ENCODE data around the gene INVS. TPM values are rescaled to one million over a fixed set of nuclear protein-coding genes. Genes with fewer than 3 reads are reported as not detected.

The INVS gene
- total and polyA plus RNA-seq, 2 of the 13 experiments (the other 11 are each of a cell fraction or from before 2014, with no cell fraction given): 11.3 to 16.3 TPM

DNA sequence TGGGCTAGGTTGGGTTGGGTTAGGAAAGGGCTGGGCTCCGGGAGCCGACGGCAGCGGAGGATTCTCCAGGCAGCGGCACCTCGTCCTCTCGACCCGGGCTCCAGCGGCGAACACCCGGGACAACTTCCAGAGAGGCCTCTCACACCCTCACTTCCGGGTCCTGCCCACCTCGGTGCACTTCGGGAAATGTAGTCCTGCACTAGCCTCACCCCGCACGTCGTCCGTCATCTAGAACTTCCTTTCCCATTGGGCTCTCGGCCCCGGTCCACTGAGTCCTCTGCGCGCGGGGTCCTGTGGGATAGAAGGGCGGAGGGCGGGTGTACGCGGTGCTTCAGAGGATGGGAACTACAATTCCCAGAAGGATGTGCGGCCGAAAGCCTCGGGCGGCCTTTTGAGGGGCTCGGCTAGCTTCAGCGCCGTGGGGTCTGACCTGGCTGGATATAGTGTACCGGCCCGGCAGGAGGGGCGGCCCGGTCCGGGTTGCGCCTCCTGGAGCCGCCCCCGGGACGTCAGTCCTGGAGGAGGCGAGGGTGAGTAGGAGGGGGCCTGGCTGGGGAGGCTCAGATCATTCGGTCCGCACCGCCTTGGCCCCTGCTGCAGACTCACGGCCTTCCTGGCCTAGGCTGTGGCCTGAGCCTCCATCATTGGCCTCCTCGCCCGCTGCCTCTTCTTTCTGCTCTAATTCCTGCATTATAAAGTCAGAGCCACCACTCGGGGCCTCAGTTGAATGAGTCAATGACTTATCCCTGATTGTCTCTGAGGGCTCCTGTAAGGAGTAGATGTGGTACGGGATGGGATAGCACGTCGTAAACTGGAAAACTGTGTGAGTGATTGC is at the start of gene INVS, which contains the start of gene ERP44 (continued):
- TF ChIP-seq, protein P1, sequence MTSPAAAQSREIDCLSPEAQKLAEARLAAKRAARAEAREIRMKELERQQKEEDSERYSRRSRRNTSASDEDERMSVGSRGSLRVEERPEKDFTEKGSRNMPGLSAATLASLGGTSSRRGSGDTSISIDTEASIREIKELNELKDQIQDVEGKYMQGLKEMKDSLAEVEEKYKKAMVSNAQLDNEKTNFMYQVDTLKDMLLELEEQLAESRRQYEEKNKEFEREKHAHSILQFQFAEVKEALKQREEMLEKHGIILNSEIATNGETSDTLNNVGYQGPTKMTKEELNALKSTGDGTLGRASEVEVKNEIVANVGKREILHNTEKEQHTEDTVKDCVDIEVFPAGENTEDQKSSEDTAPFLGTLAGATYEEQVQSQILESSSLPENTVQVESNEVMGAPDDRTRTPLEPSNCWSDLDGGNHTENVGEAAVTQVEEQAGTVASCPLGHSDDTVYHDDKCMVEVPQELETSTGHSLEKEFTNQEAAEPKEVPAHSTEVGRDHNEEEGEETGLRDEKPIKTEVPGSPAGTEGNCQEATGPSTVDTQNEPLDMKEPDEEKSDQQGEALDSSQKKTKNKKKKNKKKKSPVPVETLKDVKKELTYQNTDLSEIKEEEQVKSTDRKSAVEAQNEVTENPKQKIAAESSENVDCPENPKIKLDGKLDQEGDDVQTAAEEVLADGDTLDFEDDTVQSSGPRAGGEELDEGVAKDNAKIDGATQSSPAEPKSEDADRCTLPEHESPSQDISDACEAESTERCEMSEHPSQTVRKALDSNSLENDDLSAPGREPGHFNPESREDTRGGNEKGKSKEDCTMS (CRISPR knock-in tag; conservative IDR thresholded peaks at IDR 0.05): no peak
- TF ChIP-seq ZSCAN22 (CRISPR knock-in tag; IDR thresholded peaks at IDR 0.05) (no peak), PPARG (CRISPR knock-in tag; conservative IDR thresholded peaks at IDR 0.05) (no peak), ZNF232 (CRISPR knock-in tag; IDR thresholded peaks at IDR 0.05; ENCODE audit: borderline replicate concordance) (no peak; the same call in 1 of the 2 replicates), SP2 (CRISPR knock-in tag; IDR thresholded peaks at IDR 0.05) (peak; percentile 61), ZEB1 (IDR thresholded peaks at IDR 0.05; ENCODE audit: insufficient replicate concordance, low read depth) (no peak), ZNF256 (CRISPR knock-in tag; conservative IDR thresholded peaks at IDR 0.05) (no peak), ZNF367 (CRISPR knock-in tag; IDR thresholded peaks at IDR 0.05; ENCODE audit: borderline replicate concordance) (no peak), TBX2 (CRISPR knock-in tag; IDR thresholded peaks at IDR 0.05; ENCODE audit: borderline replicate concordance) (peak; percentile 86), ZNF724P (CRISPR knock-in tag; IDR thresholded peaks at IDR 0.05; ENCODE audit: borderline replicate concordance) (no peak), RFX1 (IDR thresholded peaks at IDR 0.05) (no peak), HIVEP1 (CRISPR knock-in tag; IDR thresholded peaks at IDR 0.05) (0 out of 2 replicates have a peak, but pooled peaks have one; percentile 43), ZSCAN20 (CRISPR knock-in tag; IDR thresholded peaks at IDR 0.05; ENCODE audit: borderline replicate concordance) (no peak), PCBP2 (optimal IDR thresholded peaks at IDR 0.05; ENCODE audit: low read depth, low read length, poor library complexity, severe bottlenecking) (no peak), ZNF629 (CRISPR knock-in tag; conservative IDR thresholded peaks at IDR 0.05) (no peak)
- TF ChIP-seq, protein P2, sequence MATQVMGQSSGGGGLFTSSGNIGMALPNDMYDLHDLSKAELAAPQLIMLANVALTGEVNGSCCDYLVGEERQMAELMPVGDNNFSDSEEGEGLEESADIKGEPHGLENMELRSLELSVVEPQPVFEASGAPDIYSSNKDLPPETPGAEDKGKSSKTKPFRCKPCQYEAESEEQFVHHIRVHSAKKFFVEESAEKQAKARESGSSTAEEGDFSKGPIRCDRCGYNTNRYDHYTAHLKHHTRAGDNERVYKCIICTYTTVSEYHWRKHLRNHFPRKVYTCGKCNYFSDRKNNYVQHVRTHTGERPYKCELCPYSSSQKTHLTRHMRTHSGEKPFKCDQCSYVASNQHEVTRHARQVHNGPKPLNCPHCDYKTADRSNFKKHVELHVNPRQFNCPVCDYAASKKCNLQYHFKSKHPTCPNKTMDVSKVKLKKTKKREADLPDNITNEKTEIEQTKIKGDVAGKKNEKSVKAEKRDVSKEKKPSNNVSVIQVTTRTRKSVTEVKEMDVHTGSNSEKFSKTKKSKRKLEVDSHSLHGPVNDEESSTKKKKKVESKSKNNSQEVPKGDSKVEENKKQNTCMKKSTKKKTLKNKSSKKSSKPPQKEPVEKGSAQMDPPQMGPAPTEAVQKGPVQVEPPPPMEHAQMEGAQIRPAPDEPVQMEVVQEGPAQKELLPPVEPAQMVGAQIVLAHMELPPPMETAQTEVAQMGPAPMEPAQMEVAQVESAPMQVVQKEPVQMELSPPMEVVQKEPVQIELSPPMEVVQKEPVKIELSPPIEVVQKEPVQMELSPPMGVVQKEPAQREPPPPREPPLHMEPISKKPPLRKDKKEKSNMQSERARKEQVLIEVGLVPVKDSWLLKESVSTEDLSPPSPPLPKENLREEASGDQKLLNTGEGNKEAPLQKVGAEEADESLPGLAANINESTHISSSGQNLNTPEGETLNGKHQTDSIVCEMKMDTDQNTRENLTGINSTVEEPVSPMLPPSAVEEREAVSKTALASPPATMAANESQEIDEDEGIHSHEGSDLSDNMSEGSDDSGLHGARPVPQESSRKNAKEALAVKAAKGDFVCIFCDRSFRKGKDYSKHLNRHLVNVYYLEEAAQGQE (IDR thresholded peaks at IDR 0.05; ENCODE audit: borderline replicate concordance in 1 of 2, low read depth in 1 of 2, low read length in 2 of 2): no peak
- TF ChIP-seq, protein P3, sequence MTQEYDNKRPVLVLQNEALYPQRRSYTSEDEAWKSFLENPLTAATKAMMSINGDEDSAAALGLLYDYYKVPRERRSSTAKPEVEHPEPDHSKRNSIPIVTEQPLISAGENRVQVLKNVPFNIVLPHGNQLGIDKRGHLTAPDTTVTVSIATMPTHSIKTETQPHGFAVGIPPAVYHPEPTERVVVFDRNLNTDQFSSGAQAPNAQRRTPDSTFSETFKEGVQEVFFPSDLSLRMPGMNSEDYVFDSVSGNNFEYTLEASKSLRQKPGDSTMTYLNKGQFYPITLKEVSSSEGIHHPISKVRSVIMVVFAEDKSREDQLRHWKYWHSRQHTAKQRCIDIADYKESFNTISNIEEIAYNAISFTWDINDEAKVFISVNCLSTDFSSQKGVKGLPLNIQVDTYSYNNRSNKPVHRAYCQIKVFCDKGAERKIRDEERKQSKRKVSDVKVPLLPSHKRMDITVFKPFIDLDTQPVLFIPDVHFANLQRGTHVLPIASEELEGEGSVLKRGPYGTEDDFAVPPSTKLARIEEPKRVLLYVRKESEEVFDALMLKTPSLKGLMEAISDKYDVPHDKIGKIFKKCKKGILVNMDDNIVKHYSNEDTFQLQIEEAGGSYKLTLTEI (CRISPR knock-in tag; conservative IDR thresholded peaks at IDR 0.05): no peak
- TF ChIP-seq, protein P4, sequence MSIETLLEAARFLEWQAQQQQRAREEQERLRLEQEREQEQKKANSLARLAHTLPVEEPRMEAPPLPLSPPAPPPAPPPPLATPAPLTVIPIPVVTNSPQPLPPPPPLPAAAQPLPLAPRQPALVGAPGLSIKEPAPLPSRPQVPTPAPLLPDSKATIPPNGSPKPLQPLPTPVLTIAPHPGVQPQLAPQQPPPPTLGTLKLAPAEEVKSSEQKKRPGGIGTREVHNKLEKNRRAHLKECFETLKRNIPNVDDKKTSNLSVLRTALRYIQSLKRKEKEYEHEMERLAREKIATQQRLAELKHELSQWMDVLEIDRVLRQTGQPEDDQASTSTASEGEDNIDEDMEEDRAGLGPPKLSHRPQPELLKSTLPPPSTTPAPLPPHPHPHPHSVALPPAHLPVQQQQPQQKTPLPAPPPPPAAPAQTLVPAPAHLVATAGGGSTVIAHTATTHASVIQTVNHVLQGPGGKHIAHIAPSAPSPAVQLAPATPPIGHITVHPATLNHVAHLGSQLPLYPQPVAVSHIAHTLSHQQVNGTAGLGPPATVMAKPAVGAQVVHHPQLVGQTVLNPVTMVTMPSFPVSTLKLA (IDR thresholded peaks at IDR 0.05): no peak

Measured in HepG2 (cell line).